ENCODE data around the gene COX7A2L.
"Not testable (repeated sequence)": the region's sequence is repeated elsewhere in the genome, so short reads cannot be mapped to it uniquely, and the experiment has no call there.

The COX7A2L gene

GRCh38 chr2:42340045-42340937 lies 20.7 kb downstream of the COX7A2L start:
- DNase-seq (ENCODE audit: low read depth in 2 of 3, low spot score in 2 of 3) = no peak

DNA sequence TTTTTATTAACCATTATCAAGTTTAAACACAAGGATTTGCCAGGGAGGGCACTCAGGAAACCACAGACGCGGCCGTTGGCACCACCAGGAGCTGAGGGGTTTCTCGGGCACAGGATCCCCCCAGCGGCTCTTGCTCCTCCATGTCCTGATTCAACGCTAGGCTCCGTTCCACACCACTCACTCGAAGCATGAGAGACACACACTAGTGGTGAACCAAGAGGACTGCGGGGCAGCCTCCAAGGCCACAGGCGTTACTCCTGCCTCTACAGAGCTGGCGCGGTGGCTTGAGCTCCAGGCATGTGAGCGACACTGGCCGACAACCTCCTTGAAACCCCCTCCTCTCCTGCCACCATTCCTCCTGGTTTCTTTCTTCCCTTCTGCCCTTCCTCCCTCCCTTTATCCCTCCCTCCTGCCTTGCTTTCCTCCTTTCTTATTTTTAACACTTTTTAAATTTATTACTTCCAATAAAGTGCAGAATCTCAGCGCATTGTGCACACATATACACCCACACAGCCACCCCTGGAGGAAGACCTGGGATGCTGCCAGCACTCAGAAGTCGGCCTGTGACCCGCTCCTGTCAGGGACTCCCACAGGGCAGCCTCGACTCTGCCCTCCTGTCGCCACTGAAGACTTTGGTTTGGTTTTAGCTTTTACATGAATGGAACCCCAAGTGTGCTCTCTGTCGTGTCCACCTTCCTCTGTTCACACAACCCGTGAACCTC lies 21.7 kb downstream of the COX7A2L start:
- no peak for DNase-seq (ENCODE audit: low read depth in 2 of 3, low spot score in 2 of 3)

GRCh38 chr2:42338567-42339190 lies 22.3 kb downstream of the COX7A2L start:
- no peak for DNase-seq (ENCODE audit: low read depth in 2 of 3, low spot score in 2 of 3)

- DNase-seq (ENCODE audit: low read depth in 2 of 3, low spot score in 2 of 3) = no peak
Measured at GRCh38 chr2:42337846-42338566, 23.0 kb downstream of the COX7A2L start.

DNA sequence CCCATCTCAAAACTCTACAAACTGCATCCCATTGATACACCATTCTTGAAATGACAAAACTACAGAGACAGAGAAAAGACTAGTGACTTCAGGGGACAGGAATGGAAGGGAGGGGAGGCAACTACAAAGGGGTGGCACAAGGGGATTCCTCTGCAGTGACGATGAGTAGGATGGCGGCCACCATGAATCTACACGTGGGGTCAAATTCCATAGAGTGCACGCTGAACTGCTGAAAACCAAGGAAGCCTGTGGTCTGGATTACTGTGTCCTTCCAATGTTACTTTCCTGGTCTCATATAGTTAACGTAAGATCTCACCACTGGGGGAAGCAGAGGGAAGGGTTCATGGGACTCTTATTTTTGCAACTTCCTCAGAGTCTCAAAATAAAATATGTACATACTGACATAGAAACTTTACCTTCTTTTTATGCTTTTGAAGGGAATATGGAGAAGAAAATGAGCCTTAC lies 23.6 kb downstream of the COX7A2L start:
- DNase-seq (ENCODE audit: low read depth in 2 of 3, low spot score in 2 of 3) = no peak

GRCh38 chr2:42336361-42336965 lies 24.6 kb downstream of the COX7A2L start:
- no peak for DNase-seq (ENCODE audit: low read depth in 2 of 3, low spot score in 2 of 3)

GRCh38 chr2:42335514-42336104 lies 25.4 kb downstream of the COX7A2L start:
- no peak for DNase-seq (ENCODE audit: low read depth in 2 of 3, low spot score in 2 of 3)

DNA sequence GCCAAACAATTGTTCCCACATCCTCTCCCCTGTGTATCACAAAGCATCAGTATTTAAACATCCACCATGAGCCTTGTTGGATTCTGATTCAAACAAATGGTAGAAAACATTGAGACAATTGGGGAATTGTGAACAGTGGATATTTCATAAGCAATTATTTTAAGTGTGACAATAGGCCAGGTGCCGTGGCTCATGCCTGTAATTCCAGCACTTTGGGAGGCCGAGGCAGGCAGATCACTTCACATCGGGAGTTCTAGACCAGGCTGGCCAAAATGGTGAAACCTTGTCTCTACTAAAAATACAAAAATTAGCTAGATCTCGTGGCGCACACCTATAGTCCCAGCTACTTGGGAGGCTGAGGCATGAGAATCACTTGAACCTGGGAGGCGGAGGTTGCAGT lies 26.2 kb downstream of the COX7A2L start:
- not testable (repeated sequence) for DNase-seq (ENCODE audit: low read depth in 2 of 3, low spot score in 2 of 3)

- no peak for DNase-seq (ENCODE audit: low read depth in 2 of 3, low spot score in 2 of 3)
Measured at GRCh38 chr2:42334220-42334619, 26.8 kb downstream of the COX7A2L start.

DNA sequence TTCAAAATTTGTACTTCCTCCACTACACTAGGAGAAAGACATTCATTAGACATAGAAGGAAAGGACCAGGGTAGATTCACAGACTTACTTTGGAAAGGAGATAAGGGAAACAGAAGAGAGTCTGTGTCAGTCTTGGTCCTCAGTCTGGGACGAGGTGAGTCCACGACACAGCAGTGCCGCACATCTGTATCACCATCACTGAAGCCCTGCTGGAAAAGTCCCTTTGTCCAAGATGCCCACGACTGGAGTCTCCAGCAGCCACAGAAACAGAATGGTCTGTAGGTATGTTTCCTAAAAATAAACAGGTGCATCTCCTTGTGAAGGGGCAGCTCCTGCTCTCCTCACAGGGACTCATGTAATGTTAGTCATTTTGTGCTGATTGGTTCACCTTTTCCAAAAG lies 27.4 kb downstream of the COX7A2L start:
- DNase-seq (ENCODE audit: low read depth in 2 of 3, low spot score in 2 of 3) = no peak

- no peak for DNase-seq (ENCODE audit: low read depth in 2 of 3, low spot score in 2 of 3)
Measured at GRCh38 chr2:42332575-42332974, 28.4 kb downstream of the COX7A2L start.

- DNase-seq (ENCODE audit: low read depth in 2 of 3, low spot score in 2 of 3) = no peak
Measured at GRCh38 chr2:42331569-42332284, 29.3 kb downstream of the COX7A2L start.

DNA sequence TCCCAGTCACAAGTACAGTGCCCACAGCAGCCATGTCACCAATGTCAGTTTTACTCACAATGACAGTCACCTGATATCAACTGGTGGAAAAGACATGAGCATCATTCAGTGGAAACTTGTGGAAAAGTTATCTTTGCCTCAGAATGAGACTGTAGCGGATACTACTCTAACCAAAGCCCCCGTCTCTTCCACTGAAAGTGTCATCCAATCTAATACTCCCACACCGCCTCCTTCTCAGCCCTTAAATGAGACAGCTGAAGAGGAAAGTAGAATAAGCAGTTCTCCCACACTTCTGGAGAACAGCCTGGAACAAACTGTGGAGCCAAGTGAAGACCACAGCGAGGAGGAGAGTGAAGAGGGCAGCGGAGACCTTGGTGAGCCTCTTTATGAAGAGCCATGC lies 31.3 kb downstream of the COX7A2L start:
- DNase-seq (ENCODE audit: low read depth in 2 of 3, low spot score in 2 of 3) = no peak

DNA sequence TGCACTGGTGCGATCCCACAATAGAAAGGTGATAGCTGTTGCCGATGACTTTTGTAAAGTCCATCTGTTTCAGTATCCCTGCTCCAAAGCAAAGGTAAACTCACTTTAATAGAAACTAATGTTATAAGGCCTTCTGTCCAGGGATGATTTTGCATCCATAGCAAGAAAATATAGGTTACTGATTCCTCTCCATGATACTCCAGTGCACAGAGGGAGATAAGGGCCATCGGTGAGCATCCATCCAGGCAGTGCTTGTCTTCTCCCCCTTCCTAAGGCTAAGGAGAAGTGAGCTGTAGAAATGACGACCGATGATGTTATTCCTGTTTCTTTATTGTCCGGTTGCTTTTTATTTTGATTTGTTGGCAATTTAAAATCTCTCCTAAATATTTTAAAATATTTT lies 32.1 kb downstream of the COX7A2L start:
- DNase-seq (ENCODE audit: low read depth in 2 of 3, low spot score in 2 of 3) = no peak

- no peak for DNase-seq (ENCODE audit: low read depth in 2 of 3, low spot score in 2 of 3)
Measured at GRCh38 chr2:42328148-42328833, 32.7 kb downstream of the COX7A2L start.

DNA sequence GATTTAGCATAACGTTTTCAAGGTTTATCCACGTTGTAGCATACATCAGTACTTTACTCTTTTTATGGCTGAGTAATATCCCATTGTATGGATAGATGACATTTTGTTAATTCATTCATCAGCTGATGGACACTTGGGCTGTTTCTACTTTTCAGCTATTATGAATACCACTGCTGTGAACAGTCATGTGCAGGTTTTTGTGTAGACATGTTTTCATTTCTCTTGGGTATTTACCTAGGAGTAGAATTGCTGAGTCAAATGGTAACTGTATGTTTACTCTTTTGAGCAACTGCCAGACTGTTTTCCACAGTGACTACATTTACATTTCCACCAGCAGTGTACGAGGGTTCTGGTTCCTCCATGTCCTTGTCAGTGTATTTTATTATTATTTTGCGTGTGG lies 33.9 kb downstream of the COX7A2L start:
- DNase-seq (ENCODE audit: low read depth in 2 of 3, low spot score in 2 of 3) = no peak

- no peak for DNase-seq (ENCODE audit: low read depth in 2 of 3, low spot score in 2 of 3)
Measured at GRCh38 chr2:42325609-42326008, 35.4 kb downstream of the COX7A2L start.

GRCh38 chr2:42324949-42325348 lies 36.1 kb downstream of the COX7A2L start:
- no peak for DNase-seq (ENCODE audit: low read depth in 2 of 3, low spot score in 2 of 3)

DNA sequence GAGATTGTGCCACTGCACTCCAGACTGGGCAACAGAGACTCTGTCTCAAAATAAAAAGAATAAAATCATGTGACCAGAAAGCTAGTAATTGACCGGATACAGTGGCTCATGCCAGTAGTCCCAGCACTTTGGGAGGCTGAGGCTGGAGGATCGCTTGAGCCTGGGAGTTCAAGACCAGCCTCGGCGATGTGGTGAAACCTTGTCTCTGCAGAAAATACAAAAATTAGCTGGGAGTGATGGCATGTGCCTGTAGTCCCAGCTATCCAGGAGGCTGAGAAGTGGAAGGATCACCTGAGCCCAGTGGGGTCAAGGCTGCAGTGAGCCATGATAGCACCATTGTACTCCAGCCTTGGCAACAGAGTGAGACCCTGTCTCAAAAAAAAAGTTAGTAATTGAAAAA lies 36.8 kb downstream of the COX7A2L start:
- no peak for DNase-seq (ENCODE audit: low read depth in 2 of 3, low spot score in 2 of 3)

Data from activated CD8-positive, alpha-beta memory T cell treated with anti-CD3 and anti-CD28 coated beads for 48 hours (primary cell).